Subcutaneous abdominal adipose tissue (tissue), 5 donors: ENCODE results near the gene AKR7A3.
A peak's percentile ranks its signal among the peaks of the same experiment; 100 is the strongest.
"Not testable (repeated sequence)": the region's sequence is repeated elsewhere in the genome, so short reads cannot be mapped to it uniquely, and the experiment has no call there.

Experiments
- H3K27ac ChIP-seq: one replicate; pipeline ENCODE4 v1.7.0; 2013; ENCODE audit warnings: low read depth, mild to moderate bottlenecking, inconsistent platforms, low read length, moderate library complexity
- H3K27me3 ChIP-seq, 5 donors: one replicate each; pipeline ENCODE4 v1.7.0; 2013; ENCODE audit warnings: low read length in 5 of 5, inconsistent platforms in 1 of 5; ENCODE audit not compliant: control insufficient read depth in 5 of 5, insufficient read depth in 4 of 5
- H3K36me3 ChIP-seq, 5 donors: one replicate each; pipeline ENCODE4 v1.7.0; 2013; ENCODE audit warnings: low read length in 5 of 5; ENCODE audit not compliant: control insufficient read depth in 5 of 5, insufficient read depth in 5 of 5
- H3K4me1 ChIP-seq, 5 donors: one replicate each; pipeline ENCODE4 v1.7.0; 2013; ENCODE audit warnings: low read length in 5 of 5, mild to moderate bottlenecking in 3 of 5, moderate library complexity in 1 of 5; ENCODE audit not compliant: control insufficient read depth in 5 of 5, insufficient read depth in 5 of 5
- H3K4me3 ChIP-seq, 5 donors: one replicate each; pipeline ENCODE4 v1.7.0; 2013; ENCODE audit warnings: low read length in 5 of 5, low read depth in 1 of 5
- H3K9ac ChIP-seq, 5 donors: one replicate each; pipeline ENCODE4 v1.7.0; 2013; ENCODE audit warnings: low read length in 5 of 5, mild to moderate bottlenecking in 4 of 5, moderate library complexity in 3 of 5
- H3K9me3 ChIP-seq, 5 donors: one replicate each; pipeline ENCODE4 v1.7.0; 2013; ENCODE audit warnings: low read length in 5 of 5; ENCODE audit not compliant: control insufficient read depth in 5 of 5
- donor health status: healthy.
- donor health status: healthy.
- donor health status: healthy.
- donor health status: healthy.
- donor health status: healthy.

The AKR7A3 gene

DNA sequence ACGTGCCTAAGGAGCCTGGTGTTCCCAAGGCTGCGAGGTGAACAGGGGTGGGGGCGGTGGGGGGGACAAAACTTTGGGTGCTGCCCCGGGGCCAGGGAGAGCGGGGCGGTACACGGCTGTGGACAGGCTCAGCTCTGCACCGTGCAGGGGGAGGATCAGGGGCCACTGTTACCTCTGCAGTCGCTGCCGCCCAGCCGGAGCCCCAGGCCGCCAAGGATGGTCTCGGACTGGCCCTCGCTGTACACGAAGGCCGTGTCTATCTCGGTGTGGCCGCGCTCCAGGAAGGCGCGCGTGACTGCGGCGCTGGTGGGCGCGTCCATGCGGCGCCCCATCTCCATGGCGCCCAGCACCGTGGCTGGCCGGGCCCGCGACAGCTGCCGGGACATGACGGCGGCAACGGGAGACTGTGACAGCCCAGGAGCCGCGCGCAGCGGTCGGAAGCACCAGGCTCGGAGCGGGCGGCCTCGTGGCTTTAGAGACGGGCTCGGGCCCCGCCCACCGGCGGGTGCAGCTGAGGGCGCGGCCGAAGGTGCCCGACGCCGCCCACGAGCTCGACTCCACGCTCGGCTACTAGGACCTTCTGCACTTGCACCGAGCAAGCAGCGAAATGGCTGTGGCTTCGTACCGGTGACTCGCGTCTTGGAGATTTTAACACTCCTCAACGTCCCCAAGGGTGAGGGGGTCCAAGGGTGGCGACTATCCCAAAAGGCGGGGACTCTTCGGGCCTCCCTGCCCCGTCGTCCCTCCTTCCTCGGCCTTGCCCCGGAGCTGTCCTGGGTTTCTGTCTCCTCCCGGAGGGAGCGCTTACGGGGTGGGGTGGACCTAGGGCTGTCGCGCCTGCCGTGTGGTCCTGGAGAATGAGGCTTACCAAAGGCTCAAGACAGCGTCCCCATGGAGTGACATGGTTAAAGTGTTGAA lies at the start of gene AKR7A3:
Gene AKR7A3 (minus strand): TSS at position 447 of the 918 bp plus-strand sequence. CDS start 61 bp downstream, at position 386.
- H3K27ac ChIP-seq, H3K36me3 ChIP-seq, H3K9me3 ChIP-seq, H3K27me3 ChIP-seq: not testable (repeated sequence)
- Histone ChIP-seq H3K4me1 (peaks cover 0 to 13% (median 10%) of the 10 kb centered on the region in 5 donors), H3K9ac (peak within 1 kb of the TSS in 2 of 5 donors; percentile 41 to 68), H3K4me3 (peak within 1 kb of the TSS; percentile 63 to 72 (median 68))

GRCh38 chr1:19338323-19338762 lies 49.8 kb upstream of the AKR7A3 start:
- H3K9ac ChIP-seq: no peak overlapping the region
- H3K4me3 ChIP-seq: no peak overlapping the region
- H3K36me3 ChIP-seq: peaks cover 0 to 63% (median 37%) of the 10 kb centered on the region in 5 donors
- H3K4me1 ChIP-seq: peaks cover 0 to 22% (median 13%) of the 10 kb centered on the region in 5 donors
- H3K9me3 ChIP-seq: no peaks in the 10 kb centered on the region
- no peak overlapping the region for H3K27ac ChIP-seq
- H3K27me3 ChIP-seq: no peaks in the 10 kb centered on the region

DNA sequence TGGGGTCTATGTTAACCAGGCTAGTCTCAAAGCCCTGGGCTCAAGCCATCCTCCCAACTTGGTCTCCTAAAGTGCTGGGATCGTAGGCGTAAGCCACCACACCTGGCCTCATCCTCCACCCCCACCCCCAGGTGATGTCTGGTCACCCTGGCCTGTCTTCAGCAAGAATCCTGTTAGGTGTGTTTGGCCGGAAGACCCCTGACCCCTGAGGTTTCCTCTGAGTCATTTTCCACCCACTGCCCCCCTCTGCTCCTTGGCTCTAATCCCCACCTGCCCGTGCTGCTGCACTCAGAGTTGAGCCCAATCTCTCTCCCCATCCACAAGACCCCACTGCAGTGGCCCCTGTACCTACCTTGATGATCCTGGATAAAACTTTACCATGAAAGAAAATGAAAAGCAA lies 48.7 kb upstream of the AKR7A3 start:
- peaks cover 0 to 12% (median 11%) of the 10 kb centered on the region in 5 donors for H3K4me1 ChIP-seq
- no peaks in the 10 kb centered on the region for H3K27me3 ChIP-seq
- peaks cover 0 to 62% (median 32%) of the 10 kb centered on the region in 5 donors for H3K36me3 ChIP-seq
- H3K9me3 ChIP-seq: no peaks in the 10 kb centered on the region
- no peak overlapping the region for H3K4me3 ChIP-seq
- no peak overlapping the region for H3K27ac ChIP-seq
- H3K9ac ChIP-seq: no peak overlapping the region

DNA sequence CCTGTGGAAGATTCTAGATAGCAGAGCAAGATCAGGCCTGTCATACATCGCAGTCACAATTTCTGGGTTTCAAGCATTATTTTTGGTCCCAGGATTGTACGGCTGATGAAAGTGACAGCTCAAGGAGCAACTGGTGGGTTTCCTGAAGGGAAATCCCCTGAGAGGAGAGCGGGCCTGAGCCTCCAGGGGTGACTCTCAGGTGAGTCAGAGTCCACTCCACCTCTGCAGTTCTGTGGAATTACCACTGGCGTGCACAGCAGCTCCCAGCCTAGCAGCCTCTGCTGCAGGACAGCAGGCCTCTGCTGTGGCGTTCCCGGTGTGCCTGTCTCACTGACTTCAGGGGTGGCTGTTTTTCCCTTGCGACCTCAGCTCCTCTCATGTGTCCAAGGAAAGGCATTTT lies 48.0 kb upstream of the AKR7A3 start:
- no peaks in the 10 kb centered on the region for H3K27me3 ChIP-seq
- no peaks in the 10 kb centered on the region for H3K9me3 ChIP-seq
- no peak overlapping the region for H3K27ac ChIP-seq
- peaks cover 0 to 62% (median 30%) of the 10 kb centered on the region in 5 donors for H3K36me3 ChIP-seq
- H3K9ac ChIP-seq: no peak overlapping the region
- peaks cover 0 to 4% (median 4%) of the 10 kb centered on the region in 5 donors for H3K4me1 ChIP-seq
- no peak overlapping the region for H3K4me3 ChIP-seq

DNA sequence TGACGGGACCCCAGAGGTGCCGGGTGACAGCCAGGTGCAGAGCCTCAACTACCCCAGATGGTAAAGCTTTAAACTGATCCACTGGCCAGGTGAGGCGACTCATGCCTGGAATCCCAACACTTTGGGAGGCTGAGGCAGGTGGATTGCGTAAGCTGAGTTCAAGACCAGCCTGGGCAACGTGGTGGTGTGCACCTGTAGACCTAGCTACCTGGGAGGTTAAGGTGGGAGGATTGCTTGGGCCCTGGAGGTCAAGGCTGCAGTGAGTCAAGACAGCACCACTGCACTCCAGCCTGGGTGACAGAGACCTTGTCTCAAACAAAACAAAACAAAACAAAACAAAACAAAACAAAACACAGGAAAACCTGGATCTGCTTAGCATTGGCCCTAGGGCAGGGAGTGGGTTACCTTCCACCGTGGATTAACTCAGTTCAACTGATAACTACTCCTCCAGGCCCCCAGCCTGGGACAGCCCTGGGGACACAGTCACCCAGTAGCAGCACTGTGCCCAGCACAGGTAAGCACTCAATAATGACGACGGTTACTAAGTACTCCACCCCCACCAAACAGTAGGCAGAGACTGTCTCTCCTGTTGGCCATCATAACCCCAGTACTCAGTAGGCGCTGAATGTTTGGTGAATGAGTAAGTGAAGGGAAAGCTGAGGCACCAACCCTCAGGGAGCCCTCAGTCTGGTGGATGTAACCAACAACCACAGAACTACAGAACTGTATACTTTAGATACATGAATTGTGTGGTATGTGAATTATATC lies 45.2 kb upstream of the AKR7A3 start:
- no peak overlapping the region for H3K4me3 ChIP-seq
- H3K36me3 ChIP-seq: peaks cover 0 to 60% (median 29%) of the 10 kb centered on the region in 5 donors
- no peak overlapping the region for H3K9ac ChIP-seq

GRCh38 chr1:19332832-19333231 lies 44.3 kb upstream of the AKR7A3 start:
- Histone ChIP-seq H3K27me3 (no peaks in the 10 kb centered on the region), H3K36me3 (peaks cover 0 to 61% (median 33%) of the 10 kb centered on the region in 5 donors)

More for the DNA sequence above, 45.2 kb upstream of the AKR7A3 start:
- no peaks in the 10 kb centered on the region for H3K27me3 ChIP-seq
- no peaks in the 10 kb centered on the region for H3K4me1 ChIP-seq
- no peak overlapping the region for H3K27ac ChIP-seq
- H3K9me3 ChIP-seq: no peaks in the 10 kb centered on the region

DNA sequence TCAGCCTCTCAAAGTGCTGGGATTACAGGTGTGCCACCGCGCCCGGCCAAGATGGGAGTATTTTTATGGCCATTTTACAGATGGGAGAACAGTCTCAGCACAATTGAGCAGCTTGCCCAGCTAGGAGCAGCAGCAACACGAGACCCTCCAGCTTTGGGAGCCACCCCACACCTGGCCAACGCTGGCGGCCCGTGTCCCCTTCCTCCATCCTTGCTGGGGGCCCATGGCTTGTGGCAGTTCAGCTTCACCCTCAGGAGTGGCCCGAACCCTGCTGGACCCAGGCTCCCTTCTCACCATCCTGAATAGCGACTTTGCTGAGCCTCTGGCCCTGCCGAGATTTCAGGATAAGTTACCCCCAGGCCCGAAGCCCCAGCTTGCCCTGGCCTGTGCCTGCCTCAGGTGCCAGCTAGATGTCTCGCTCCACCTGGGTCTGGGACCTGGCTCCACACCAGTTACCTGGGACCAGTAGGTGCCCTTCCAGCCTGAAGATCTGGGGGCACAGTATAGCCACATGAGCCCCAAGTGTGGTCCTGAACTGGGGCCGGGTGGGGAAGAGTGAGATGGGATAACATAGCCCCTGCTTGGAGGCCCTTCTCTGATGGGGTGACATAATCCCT lies 42.8 kb upstream of the AKR7A3 start:
- Histone ChIP-seq H3K4me1 (no peaks in the 10 kb centered on the region), H3K36me3 (peaks cover 0 to 63% (median 40%) of the 10 kb centered on the region in 5 donors), H3K27me3 (no peaks in the 10 kb centered on the region), H3K4me3 (no peak overlapping the region), H3K9ac (no peak overlapping the region), H3K27ac (no peak overlapping the region), H3K9me3 (no peaks in the 10 kb centered on the region)

More at GRCh38 chr1:19332832-19333231, 44.3 kb upstream of the AKR7A3 start:
- no peaks in the 10 kb centered on the region for H3K4me1 ChIP-seq
- no peak overlapping the region for H3K4me3 ChIP-seq
- no peak overlapping the region for H3K27ac ChIP-seq
- H3K9ac ChIP-seq: no peak overlapping the region
- no peaks in the 10 kb centered on the region for H3K9me3 ChIP-seq

DNA sequence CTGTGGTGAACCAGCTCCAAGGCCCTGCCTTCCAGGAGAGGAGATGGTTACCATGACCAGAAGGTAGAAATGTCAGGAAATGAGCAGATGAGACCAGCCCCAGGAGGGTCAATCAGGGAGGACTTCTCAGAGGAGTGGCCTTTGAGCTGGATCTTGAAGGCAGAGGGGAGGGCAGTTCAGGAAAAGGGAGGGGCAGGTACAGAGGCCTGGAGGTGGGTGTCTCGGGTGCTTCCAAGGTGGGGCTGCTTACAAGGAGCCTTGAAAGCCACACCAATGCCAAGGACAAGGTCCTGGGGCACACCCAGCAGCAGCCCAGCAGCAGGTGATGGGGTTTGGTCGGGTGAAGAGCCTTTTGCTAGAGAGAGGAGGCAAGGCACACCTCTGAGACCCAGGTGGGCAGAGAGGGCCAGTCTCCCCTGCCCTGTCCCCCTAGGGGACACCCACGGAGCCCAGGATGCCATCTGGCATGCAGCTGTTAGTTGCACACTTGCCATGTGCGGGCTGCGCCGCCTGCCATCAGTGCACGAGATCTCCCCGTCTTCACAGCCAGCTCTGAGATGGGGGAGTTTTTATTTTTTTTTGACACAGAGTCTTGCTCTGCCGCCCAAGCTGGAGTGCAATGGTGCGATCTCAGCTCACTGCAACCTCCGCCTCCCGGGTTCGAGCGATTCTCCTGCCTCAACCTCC lies 42.0 kb upstream of the AKR7A3 start:
- Histone ChIP-seq H3K27ac (no peak overlapping the region), H3K9ac (no peak overlapping the region), H3K36me3 (peaks cover 0 to 71% (median 48%) of the 10 kb centered on the region in 5 donors), H3K27me3 (no peaks in the 10 kb centered on the region), H3K4me1 (no peaks in the 10 kb centered on the region), H3K4me3 (no peak overlapping the region), H3K9me3 (no peaks in the 10 kb centered on the region)

GRCh38 chr1:19329611-19330010 lies 41.0 kb upstream of the AKR7A3 start:
- Histone ChIP-seq H3K4me1 (no peaks in the 10 kb centered on the region), H3K9me3 (no peaks in the 10 kb centered on the region), H3K9ac (no peak overlapping the region), H3K27ac (no peak overlapping the region), H3K36me3 (peaks cover 0 to 80% (median 56%) of the 10 kb centered on the region in 5 donors), H3K4me3 (no peak overlapping the region), H3K27me3 (no peaks in the 10 kb centered on the region)
